IMR-90 (cell line): ENCODE measurements around the gene RNF217. TPM values are rescaled to one million over a fixed set of nuclear protein-coding genes. Genes with fewer than 3 reads are reported as not detected.

ENCODE experiments used
- ATAC-seq: fragments of 200-7000 bp; cut with Tn5 transposase; 2 replicates; pipeline ENCODE4 v1.9.1; 2020; ENCODE audit warnings: low read depth, mild to moderate bottlenecking, moderate library complexity
- BruUV-seq: library from RNA; stranded (reverse); fragments of 400-500 nt; replicated peaks from 2 replicates; lab custom pipeline; 2021; lab: Mats Ljungman, UMichigan
- CTCF ChIA-PET: fragments of 300-600 bp; formaldehyde crosslinking; extraction: SDS; loops from one replicate; lab custom pipeline; 2021; ENCODE audit warnings: antibody characterized with exemption; lab: Yijun Ruan, JAX
- POLR2A ChIA-PET: fragments of 300-600 bp; sonication (Branson Sonifier 250); formaldehyde crosslinking; loops from one replicate; lab custom pipeline; 2022; ENCODE audit warnings: antibody characterized with exemption; ENCODE audit not compliant: unreplicated experiment; lab: Charles Lee
- DNase-seq: peaks from one replicate; pipeline ENCODE4 v3.0.0; 2013
- H2AFZ ChIP-seq: replicated peaks from 2 replicates; pipeline ENCODE3; 2013; ENCODE audit warnings: low read length, mild to moderate bottlenecking; ENCODE audit not compliant: poor library complexity
- H2AK5ac ChIP-seq: 2 replicates; pipeline ENCODE4 v1.6.1; 2013; ENCODE audit warnings: low read depth, low read length, inconsistent platforms
- H2AK9ac ChIP-seq: replicated peaks from 2 replicates; pipeline ENCODE3; 2013; ENCODE audit warnings: mild to moderate bottlenecking, low read depth, low read length, moderate library complexity; ENCODE audit not compliant: poor library complexity
- H2BK120ac ChIP-seq: 2 replicates; pipeline ENCODE4 v1.6.1; 2013; ENCODE audit warnings: low read depth, low read length, inconsistent platforms
- H2BK15ac ChIP-seq: 3 replicates; pipeline ENCODE4 v1.6.1; 2013; ENCODE audit warnings: low read depth, low read length, inconsistent platforms
- H2BK20ac ChIP-seq: 2 replicates; pipeline ENCODE4 v1.6.1; 2013; ENCODE audit warnings: low read depth, mild to moderate bottlenecking, inconsistent platforms, low read length, moderate library complexity
- H2BK5ac ChIP-seq: 2 replicates; pipeline ENCODE4 v1.6.1; 2013; ENCODE audit warnings: mild to moderate bottlenecking, low read depth, low read length, inconsistent platforms; ENCODE audit not compliant: poor library complexity, severe bottlenecking
- H3K14ac ChIP-seq: replicated peaks from 2 replicates; pipeline ENCODE4 v1.6.1; 2013; ENCODE audit warnings: low read depth, low read length, inconsistent platforms
- H3K18ac ChIP-seq: 2 replicates; pipeline ENCODE4 v1.6.1; 2013; ENCODE audit warnings: low read depth, low read length, control low read depth
- H3K23ac ChIP-seq: 2 replicates; pipeline ENCODE4 v1.6.1; 2013; ENCODE audit warnings: low read depth, low read length, inconsistent platforms
- H3K27ac ChIP-seq: 2 replicates; pipeline ENCODE4 v1.5.1; 2013; ENCODE audit warnings: mild to moderate bottlenecking, control low read depth, low read length; ENCODE audit not compliant: insufficient read depth
- H3K27me3 ChIP-seq: 2 replicates; pipeline ENCODE4 v1.6.1; 2013; ENCODE audit warnings: low read length; ENCODE audit not compliant: control insufficient read depth, insufficient read depth
- H3K36me3 ChIP-seq: 2 replicates; pipeline ENCODE4 v1.6.1; 2013; ENCODE audit warnings: low read length, mixed read lengths; ENCODE audit not compliant: control insufficient read depth, insufficient read depth
- H3K4ac ChIP-seq: 2 replicates; pipeline ENCODE4 v1.6.1; 2013; ENCODE audit warnings: low read depth, low read length, inconsistent platforms
- H3K4me1 ChIP-seq: 2 replicates; pipeline ENCODE4 v1.6.1; 2013; ENCODE audit warnings: low read length, mixed read lengths; ENCODE audit not compliant: control insufficient read depth, insufficient read depth
- H3K4me2 ChIP-seq: 2 replicates; pipeline ENCODE4 v1.6.1; 2013; ENCODE audit warnings: low read depth, mild to moderate bottlenecking, control low read depth, low read length, moderate library complexity
- H3K4me3 ChIP-seq: 2 replicates; pipeline ENCODE4 v1.5.1; 2013; ENCODE audit warnings: low read depth, mild to moderate bottlenecking, control low read depth, low read length, moderate library complexity; ENCODE audit not compliant: insufficient read depth
- H3K56ac ChIP-seq: 2 replicates; pipeline ENCODE4 v1.6.1; 2013; ENCODE audit warnings: low read length, inconsistent platforms; ENCODE audit not compliant: insufficient read depth; ENCODE audit errors: extremely low read depth
- H3K79me1 ChIP-seq, 2 experiments: 2 replicates each; pipeline ENCODE4 v1.6.1; 2013; ENCODE audit warnings: low read length in 2 of 2, inconsistent platforms in 1 of 2, low read depth in 1 of 2
- H3K9ac ChIP-seq: 2 replicates; pipeline ENCODE4 v1.6.1; 2013; ENCODE audit warnings: low read depth, low read length, control low read depth
- H3K9me1 ChIP-seq: 2 replicates; pipeline ENCODE4 v1.6.1; 2013; ENCODE audit warnings: low read length, inconsistent platforms; ENCODE audit not compliant: insufficient read depth
- H3K9me3 ChIP-seq: 2 replicates; pipeline ENCODE4 v1.6.1; 2013; ENCODE audit warnings: low read length; ENCODE audit not compliant: control insufficient read depth, insufficient read depth
- H4K20me1 ChIP-seq: 2 replicates; pipeline ENCODE4 v1.6.1; 2013; ENCODE audit warnings: low read length, inconsistent platforms; ENCODE audit not compliant: insufficient read depth
- H4K5ac ChIP-seq: 2 replicates; pipeline ENCODE4 v1.6.1; 2013; ENCODE audit warnings: mild to moderate bottlenecking, low read depth, low read length, control low read depth
- H4K8ac ChIP-seq, 2 experiments: 2 replicates each; pipeline ENCODE4 v1.6.1; 2013; ENCODE audit warnings: low read depth in 2 of 2, low read length in 2 of 2, control low read depth in 1 of 2, inconsistent platforms in 1 of 2
- H4K91ac ChIP-seq: 2 replicates; pipeline ENCODE4 v1.6.1; 2013; ENCODE audit warnings: low read depth, low read length, inconsistent platforms; ENCODE audit not compliant: insufficient read depth
- BHLHE40 ChIP-seq: fragments of 150-350 bp; IDR thresholded peaks from 2 replicates; pipeline ENCODE4 v1.6.1; 2016; ENCODE audit warnings: mild to moderate bottlenecking, low read depth, low read length
- CEBPB ChIP-seq: IDR thresholded peaks from 2 replicates; pipeline ENCODE4 v1.6.1; 2012; ENCODE audit warnings: low read depth, low read length, improper control_type of control experiment
- CHD1 ChIP-seq: IDR thresholded peaks from 2 replicates; pipeline ENCODE4 v1.6.1; 2012; ENCODE audit warnings: low read depth, low read length, improper control_type of control experiment
- ELK1 ChIP-seq: fragments of 150-350 bp; IDR thresholded peaks from 2 replicates; pipeline ENCODE4 v1.6.1; 2016; ENCODE audit warnings: low read depth, mild to moderate bottlenecking, low read length, moderate library complexity, borderline replicate concordance
- FOS ChIP-seq: fragments of 150-350 bp; IDR thresholded peaks from 2 replicates; pipeline ENCODE4 v1.6.1; 2016; ENCODE audit warnings: low read depth, low read length
- MAFK ChIP-seq: IDR thresholded peaks from 2 replicates; pipeline ENCODE4 v1.6.1; 2012; ENCODE audit warnings: low read depth, low read length, improper control_type of control experiment
- MAZ ChIP-seq: IDR thresholded peaks from 2 replicates; pipeline ENCODE4 v1.6.1; 2012; ENCODE audit warnings: low read depth, mild to moderate bottlenecking, low read length, improper control_type of control experiment, moderate library complexity, borderline replicate concordance
- MXI1 ChIP-seq: IDR thresholded peaks from 2 replicates; pipeline ENCODE4 v1.6.1; 2012; ENCODE audit warnings: low read depth, mild to moderate bottlenecking, low read length, moderate library complexity, borderline replicate concordance
- NFE2L2 ChIP-seq: fragments of 150-350 bp; IDR thresholded peaks from 2 replicates; pipeline ENCODE4 v1.6.1; 2016; ENCODE audit warnings: low read depth, mild to moderate bottlenecking, low read length
- POLR2A ChIP-seq: IDR thresholded peaks from 2 replicates; pipeline ENCODE4 v1.6.1; 2012; ENCODE audit warnings: mild to moderate bottlenecking, low read depth, low read length
- RAD21 ChIP-seq: IDR thresholded peaks from 2 replicates; pipeline ENCODE4 v1.6.1; 2012; ENCODE audit warnings: low read length, improper control_type of control experiment
- RCOR1 ChIP-seq: IDR thresholded peaks from 2 replicates; pipeline ENCODE4 v1.6.1; 2012; ENCODE audit warnings: mild to moderate bottlenecking, low read length, improper control_type of control experiment; ENCODE audit not compliant: insufficient replicate concordance
- RFX5 ChIP-seq: IDR thresholded peaks from 2 replicates; pipeline ENCODE4 v1.8.0; 2012; ENCODE audit warnings: low read depth, mild to moderate bottlenecking, low read length, moderate library complexity
- SMC3 ChIP-seq: fragments of 150-350 bp; IDR thresholded peaks from 2 replicates; pipeline ENCODE4 v1.6.1; 2016; ENCODE audit warnings: low read depth, mild to moderate bottlenecking, antibody characterized with exemption, low read length, moderate library complexity
- USF2 ChIP-seq: fragments of 150-350 bp; IDR thresholded peaks from 2 replicates; pipeline ENCODE4 v1.6.1; 2017; ENCODE audit warnings: mild to moderate bottlenecking, antibody characterized with exemption, low read length, low read depth
- WGBS, 2 experiments: methylation state at CpG; one replicate each; pipeline versions ENCODE4 v1.1.5 to v1.1.7; 2013; ENCODE audit warnings: missing lambda C conversion rate in 2 of 2; ENCODE audit not compliant: insufficient read length in 1 of 2; ENCODE audit errors: extremely low coverage in 2 of 2; 5-methylcytosine and 5-hydroxymethylcytosine counted together
- dilution Hi-C: fragments of 300-500 bp; cut with HindIII; formaldehyde crosslinking; loops from one replicate; pipeline ENCODE4 v1.14.3; 2018; ENCODE audit warnings: low sequenced_read_pairs; ENCODE audit not compliant: unreplicated experiment
- in situ Hi-C: fragments of 300-500 bp; cut with MboI; formaldehyde crosslinking; loops from 3 replicates; pipeline ENCODE4 v1.14.3; 2019; ENCODE audit warnings: low sequenced_read_pairs, inconsistent platforms, mixed read lengths
- intact Hi-C: fragments of 100-400 bp; cut with micrococcal nuclease; formaldehyde crosslinking; loops from 2 replicates; pipeline ENCODE4 v1.10.0; 2022
- polyA plus RNA-seq, 3 experiments: library from polyadenylated mRNA; depleted of rRNA; stranded (reverse); fragments of >200 nt; gene quantifications; 2 replicates each; pipeline ENCODE4 v1.2.3, GENCODE V29; 2012; ENCODE audit warnings: low replicate concordance in 1 of 3
- total RNA-seq: library from RNA; depleted of rRNA; stranded (reverse); fragments of >200 nt; gene quantifications from 2 replicates; pipeline ENCODE4 v1.2.3, GENCODE V29; 2012
- TF ChIP-seq, protein P1 (sequence below): conservative IDR thresholded peaks from 2 replicates; pipeline ENCODE4 v1.5.1; 2012; ENCODE audit warnings: mild to moderate bottlenecking, low read depth, low read length, improper control_type of control experiment

RNF217 gene
- total and polyA plus RNA-seq, 2 of the 4 experiments (the other 2 are of a cell fraction), result 11.7 to 20.4 TPM

DNA sequence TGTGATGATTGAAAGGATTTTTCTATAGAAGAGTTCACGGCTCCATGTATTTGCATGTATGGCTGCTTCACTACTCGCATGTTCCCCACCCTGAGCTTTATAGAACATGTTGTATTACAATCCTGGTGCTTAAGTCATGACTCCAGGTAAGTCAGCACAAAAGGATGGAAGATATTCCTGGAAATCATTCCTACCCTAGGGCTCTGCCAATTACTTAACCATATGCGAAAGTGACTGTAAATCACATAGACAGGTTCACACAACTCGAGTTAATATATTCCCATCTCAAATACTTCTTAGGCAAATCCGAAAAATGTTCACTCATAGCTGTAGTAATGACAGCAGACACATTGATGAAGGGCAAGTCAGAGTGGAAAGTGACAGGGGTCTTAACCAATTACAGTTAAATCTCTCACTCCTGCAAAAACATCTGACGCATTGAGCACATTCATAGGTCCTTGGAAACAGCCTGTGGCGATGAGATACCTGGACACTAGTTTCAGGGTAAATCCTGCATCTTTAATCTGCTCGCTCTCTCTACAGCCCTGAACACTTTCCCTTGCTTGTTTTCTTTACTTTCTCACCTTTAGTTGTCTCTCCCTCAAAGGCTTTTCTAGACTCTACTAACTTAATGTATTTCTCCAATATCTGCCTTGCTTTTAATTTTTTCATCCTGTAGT lies 35.1 kb downstream of the RNF217 start:
- Histone ChIP-seq H3K79me1 (peaks cover 33 to 63% of the 10 kb centered on the region in 2 experiments), H3K4me1 (peaks cover 7% of the 10 kb centered on the region), H3K27me3 (no peaks in the 10 kb centered on the region), H4K5ac (no peak overlapping the region), H2AK9ac (no peak overlapping the region), H3K14ac (no peak overlapping the region), H2BK20ac (no peak overlapping the region), H3K9me3 (no peaks in the 10 kb centered on the region), H3K23ac (no peak overlapping the region), H3K4ac (no peak overlapping the region), H2BK120ac (no peak overlapping the region), H3K9ac (no peak overlapping the region), H3K36me3 (0 out of 2 replicates have a peak, but pooled peaks cover 2% of the 10 kb centered on the region), H2AFZ (no peak overlapping the region), H3K18ac (no peak overlapping the region), H3K27ac (no peak overlapping the region), H2BK15ac (no peak overlapping the region), H3K56ac (no peak overlapping the region), H2AK5ac (no peak overlapping the region), H4K91ac (no peak overlapping the region), H2BK5ac (no peak overlapping the region), H3K4me2 (no peak overlapping the region), H3K4me3 (no peak overlapping the region), H4K20me1 (no peaks in the 10 kb centered on the region; the same call in 1 of the 2 replicates), H3K9me1 (peaks cover 8% of the 10 kb centered on the region), H4K8ac (0 out of 4 replicates have a peak overlapping the region, but pooled peaks of 1 of the 2 experiments have one; percentile 2)
- dilution Hi-C loops, result no loop called here
- CTCF ChIA-PET, result no interaction called here
- BruUV-seq, result no TSS peak
- 70% methylated on average over 2 of the region's 8 CpGs; no CpG with 5 or more reads in 1 of the 2 experiments for WGBS, 2 experiments
- TF ChIP-seq POLR2A, result no peak
- TF ChIP-seq NFE2L2, result no peak
- TF ChIP-seq RCOR1, result no peak
- TF ChIP-seq, protein P1, sequence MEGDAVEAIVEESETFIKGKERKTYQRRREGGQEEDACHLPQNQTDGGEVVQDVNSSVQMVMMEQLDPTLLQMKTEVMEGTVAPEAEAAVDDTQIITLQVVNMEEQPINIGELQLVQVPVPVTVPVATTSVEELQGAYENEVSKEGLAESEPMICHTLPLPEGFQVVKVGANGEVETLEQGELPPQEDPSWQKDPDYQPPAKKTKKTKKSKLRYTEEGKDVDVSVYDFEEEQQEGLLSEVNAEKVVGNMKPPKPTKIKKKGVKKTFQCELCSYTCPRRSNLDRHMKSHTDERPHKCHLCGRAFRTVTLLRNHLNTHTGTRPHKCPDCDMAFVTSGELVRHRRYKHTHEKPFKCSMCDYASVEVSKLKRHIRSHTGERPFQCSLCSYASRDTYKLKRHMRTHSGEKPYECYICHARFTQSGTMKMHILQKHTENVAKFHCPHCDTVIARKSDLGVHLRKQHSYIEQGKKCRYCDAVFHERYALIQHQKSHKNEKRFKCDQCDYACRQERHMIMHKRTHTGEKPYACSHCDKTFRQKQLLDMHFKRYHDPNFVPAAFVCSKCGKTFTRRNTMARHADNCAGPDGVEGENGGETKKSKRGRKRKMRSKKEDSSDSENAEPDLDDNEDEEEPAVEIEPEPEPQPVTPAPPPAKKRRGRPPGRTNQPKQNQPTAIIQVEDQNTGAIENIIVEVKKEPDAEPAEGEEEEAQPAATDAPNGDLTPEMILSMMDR, result no peak
- TF ChIP-seq MXI1, result no peak
- no peak for TF ChIP-seq RFX5
- no peak for TF ChIP-seq MAZ
- no peak for TF ChIP-seq FOS
- TF ChIP-seq ELK1, result no peak
- TF ChIP-seq CEBPB, result no peak
- no peak for TF ChIP-seq SMC3
- TF ChIP-seq CHD1, result no peak
- TF ChIP-seq MAFK, result no peak
- TF ChIP-seq USF2, result no peak
- no peak for TF ChIP-seq RAD21
- no peak for TF ChIP-seq BHLHE40
- no peak for ATAC-seq
- POLR2A ChIA-PET, result no interaction called here
- no peak for DNase-seq
- in situ Hi-C loops, result no loop called here
- intact Hi-C loops, result no loop called here
